ELR (cell line): ENCODE data around the gene SNTG2.
"Not testable (repeated sequence)": the region's sequence is repeated elsewhere in the genome, so short reads cannot be mapped to it uniquely, and the experiment has no call there.

Source experiments
- DNase-seq: peaks from one replicate; pipeline ENCODE4 v3.0.0-alpha.2; 2015; ENCODE audit warnings: low read depth

SNTG2 gene

GRCh38 chr2:1378456-1379150 is 428.0 kb downstream of the SNTG2 start:
- DNase-seq: no peak

GRCh38 chr2:1381644-1382043 is 431.0 kb downstream of the SNTG2 start:
- DNase-seq: no peak

GRCh38 chr2:1387954-1388725 is 437.5 kb downstream of the SNTG2 start:
- DNase-seq: not testable (repeated sequence)

- not testable (repeated sequence) for DNase-seq
These were observed 439.5 kb downstream of the SNTG2 start for GRCh38 chr2:1390118-1390517.

GRCh38 chr2:1393321-1393720 is 442.7 kb downstream of the SNTG2 start:
- no peak for DNase-seq

DNA sequence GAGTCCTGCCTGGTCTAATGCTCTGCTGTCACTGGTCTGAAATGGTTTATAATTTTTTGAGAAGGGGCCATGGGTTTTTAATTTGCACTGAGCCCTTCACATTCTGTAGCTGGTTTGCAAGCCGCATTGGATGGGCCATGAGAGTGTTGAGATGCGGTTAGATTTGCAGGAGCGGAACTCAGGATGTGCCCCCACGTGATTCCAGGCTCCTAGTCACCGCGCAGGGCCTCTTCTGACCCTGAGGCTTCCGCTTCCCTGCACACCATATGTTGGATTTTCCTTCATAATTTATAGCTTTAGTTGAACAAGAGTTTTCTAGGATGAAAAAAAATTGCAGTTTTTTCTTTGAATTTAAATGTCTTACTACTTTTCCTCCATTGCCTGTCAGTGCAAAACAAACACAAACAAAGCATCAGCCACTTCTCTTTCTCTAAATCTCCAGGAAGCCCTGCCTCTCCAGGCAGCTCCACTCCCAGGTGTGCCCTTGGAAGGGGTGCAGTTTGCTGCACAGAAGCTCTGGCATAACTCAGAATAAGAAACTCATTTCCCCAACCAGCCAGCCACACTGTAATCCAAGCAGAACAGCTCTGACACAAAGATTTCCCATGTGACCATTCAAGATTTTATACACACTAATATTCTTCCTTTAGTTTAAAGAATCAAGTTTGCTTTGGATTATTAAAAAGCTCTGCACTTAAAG is 444.2 kb downstream of the SNTG2 start:
- DNase-seq: no peak

GRCh38 chr2:1397350-1397749 is 446.7 kb downstream of the SNTG2 start:
- no peak for DNase-seq

DNA sequence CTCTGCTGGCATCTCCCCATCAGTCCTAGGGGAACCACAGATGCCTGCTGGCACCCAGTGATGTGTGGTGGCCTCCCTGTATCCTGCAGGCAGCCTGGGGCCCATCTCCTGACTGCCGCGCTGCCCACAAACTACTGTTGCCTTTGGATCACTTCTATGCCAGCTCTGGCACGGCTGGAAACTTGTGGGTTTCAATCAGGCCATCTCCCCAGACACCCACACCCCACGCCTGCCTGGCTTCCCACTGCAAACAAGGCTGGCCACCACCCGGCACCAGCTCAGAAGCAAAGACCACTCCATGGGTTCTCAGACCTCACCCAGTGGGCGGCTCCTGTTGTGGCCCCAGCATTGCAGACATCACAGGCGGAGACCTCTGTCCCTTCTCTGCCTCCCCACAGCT is 447.5 kb downstream of the SNTG2 start:
- no peak for DNase-seq

GRCh38 chr2:1400943-1401735 is 450.5 kb downstream of the SNTG2 start:
- DNase-seq: no peak

- DNase-seq: no peak
These were observed 451.4 kb downstream of the SNTG2 start for GRCh38 chr2:1402064-1402463.

- no peak for DNase-seq
These were observed 452.9 kb downstream of the SNTG2 start for GRCh38 chr2:1403565-1403964.

GRCh38 chr2:1405124-1405523 is 454.5 kb downstream of the SNTG2 start:
- DNase-seq: no peak

- no peak for DNase-seq
These were observed 455.3 kb downstream of the SNTG2 start for GRCh38 chr2:1405967-1406366.

DNA sequence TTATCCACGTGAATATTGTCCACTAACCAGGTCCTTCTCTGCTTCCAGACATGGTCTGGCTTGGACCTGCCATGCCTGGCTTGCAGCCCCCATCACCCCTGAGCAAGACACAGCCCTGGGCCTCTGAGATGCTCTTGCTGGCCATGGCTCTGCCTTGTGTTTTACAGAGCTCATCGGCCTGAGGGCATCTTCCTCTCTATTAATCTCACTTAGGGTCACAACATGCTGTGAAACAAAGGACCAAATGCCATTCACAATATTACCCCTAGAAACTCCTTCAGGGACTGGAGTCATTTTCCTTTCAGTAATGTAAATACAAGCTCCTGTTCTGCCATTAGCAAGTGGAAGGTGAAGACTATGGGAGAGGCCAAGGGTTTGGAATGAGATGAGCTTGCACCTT is 455.8 kb downstream of the SNTG2 start:
- no peak for DNase-seq

DNA sequence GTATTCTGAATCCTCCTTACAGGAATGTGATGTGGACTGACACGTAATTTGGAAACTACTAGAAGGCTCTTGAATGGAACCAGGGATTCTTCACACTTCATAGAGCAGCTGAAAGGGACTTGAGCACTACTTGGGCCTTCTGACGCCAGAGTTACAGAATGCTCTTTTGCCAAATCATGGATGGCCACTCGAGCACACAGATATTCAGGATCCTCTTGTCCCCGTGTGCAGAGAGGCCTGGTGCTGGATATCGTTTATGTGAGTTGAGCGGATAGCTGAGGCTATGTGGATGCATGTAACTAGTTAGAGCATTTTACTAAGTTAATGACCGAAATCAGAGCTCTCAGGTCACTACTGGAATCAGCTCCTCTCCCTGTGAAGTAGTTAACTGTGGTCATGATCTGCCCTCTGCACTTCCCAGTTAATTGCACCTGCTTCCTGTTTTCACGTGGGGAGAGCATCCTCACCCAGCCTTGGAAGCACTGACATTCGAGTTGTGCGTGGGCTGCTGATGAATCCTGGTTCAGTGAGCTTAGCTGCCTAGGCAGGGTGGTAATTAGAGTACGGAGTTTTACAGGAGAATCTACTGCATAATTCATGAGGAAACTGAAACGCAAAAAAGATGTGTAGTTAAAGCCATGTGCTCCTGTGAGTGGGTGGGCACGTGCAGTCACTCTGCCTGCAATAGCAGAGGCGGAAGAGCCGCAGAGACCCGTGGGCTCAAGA is 457.5 kb downstream of the SNTG2 start:
- no peak for DNase-seq

- DNase-seq: no peak
These were observed 462.6 kb downstream of the SNTG2 start, which contains the start of gene TPO for GRCh38 chr2:1413156-1413710. TSS of gene TPO (plus strand) at chr2:1413463. CDS start at chr2:1414409, 946 bp downstream.

DNA sequence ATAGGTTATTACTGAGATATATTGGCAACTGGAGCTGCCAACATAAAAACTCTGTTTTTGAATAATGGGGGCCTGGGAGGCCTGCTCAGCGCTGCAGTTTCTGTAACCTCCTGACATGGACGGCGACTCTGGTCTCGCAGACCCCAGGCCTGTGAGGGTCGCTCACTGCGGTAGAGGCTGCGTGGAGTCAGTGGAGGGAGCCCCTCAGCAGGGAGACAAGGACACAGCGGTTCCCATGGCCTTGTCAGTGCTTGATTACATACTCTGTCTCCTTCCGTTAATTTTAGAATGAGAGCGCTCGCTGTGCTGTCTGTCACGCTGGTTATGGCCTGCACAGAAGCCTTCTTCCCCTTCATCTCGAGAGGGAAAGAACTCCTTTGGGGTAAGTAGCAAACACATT is 463.5 kb downstream of the SNTG2 start:
- no peak for DNase-seq

- DNase-seq: not testable (repeated sequence)
These were observed 464.3 kb downstream of the SNTG2 start for GRCh38 chr2:1414901-1415300.

GRCh38 chr2:1415501-1415900 is 464.9 kb downstream of the SNTG2 start:
- no peak for DNase-seq
